SU-DHL-6 (cell line): ENCODE data around the gene UVSSA.

ENCODE experiments used
- EZH2phosphoT487 ChIP-seq: fragments of 200-600 bp; sonication (generic), shearing (Covaris generic); conservative IDR thresholded peaks from 2 replicates; pipeline ENCODE4 v1.6.1; 2018; ENCODE audit warnings: mild to moderate bottlenecking, antibody characterized with exemption, low read length, moderate library complexity, mixed read lengths
- TF ChIP-seq, protein P1 (sequence below): fragments of 200-600 bp; sonication (generic); IDR thresholded peaks from one replicate; pipeline ENCODE4 v1.5.1; 2017; ENCODE audit warnings: antibody characterized with exemption, mild to moderate bottlenecking, low read length, moderate library complexity; ENCODE audit not compliant: insufficient read depth, poor library complexity, severe bottlenecking

DNA sequence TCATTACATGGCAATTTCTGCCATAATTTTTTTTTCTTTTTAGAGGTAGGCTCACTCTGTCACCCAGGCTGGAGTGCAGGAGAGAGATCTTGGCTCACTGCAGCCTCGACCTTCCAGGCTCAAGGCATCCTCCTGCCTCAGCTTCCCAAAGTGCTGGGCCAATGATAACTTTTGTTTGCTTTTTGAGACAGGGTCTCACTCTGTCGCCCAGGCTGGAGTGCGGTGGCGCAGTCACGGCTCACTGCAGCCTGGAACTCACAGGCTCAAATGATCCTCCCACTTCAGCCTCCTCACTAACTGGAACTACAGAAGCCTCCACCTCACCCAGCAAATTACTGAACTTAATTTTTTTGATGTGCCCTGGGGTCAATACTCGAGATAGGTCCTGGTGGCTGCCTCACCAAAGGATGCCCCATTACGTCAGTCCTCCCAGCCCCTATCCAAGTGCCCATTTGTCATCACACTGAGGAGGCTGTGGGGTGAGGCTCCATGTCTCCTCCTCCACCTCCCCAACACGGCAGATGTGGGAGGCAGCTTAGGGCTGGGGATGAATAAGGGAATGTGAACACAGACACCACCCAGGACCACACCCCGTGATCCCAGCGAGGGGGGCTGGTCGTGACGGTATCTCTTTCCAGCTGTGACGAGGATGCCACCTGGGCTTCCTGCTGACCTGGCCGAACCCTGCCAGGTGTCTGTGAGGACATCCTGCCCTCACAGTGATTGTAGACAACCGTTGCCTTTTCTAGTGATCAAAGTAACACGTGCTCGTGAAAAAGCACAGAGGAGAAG lies 71.7 kb downstream of the UVSSA start:
- TF ChIP-seq, protein P1, sequence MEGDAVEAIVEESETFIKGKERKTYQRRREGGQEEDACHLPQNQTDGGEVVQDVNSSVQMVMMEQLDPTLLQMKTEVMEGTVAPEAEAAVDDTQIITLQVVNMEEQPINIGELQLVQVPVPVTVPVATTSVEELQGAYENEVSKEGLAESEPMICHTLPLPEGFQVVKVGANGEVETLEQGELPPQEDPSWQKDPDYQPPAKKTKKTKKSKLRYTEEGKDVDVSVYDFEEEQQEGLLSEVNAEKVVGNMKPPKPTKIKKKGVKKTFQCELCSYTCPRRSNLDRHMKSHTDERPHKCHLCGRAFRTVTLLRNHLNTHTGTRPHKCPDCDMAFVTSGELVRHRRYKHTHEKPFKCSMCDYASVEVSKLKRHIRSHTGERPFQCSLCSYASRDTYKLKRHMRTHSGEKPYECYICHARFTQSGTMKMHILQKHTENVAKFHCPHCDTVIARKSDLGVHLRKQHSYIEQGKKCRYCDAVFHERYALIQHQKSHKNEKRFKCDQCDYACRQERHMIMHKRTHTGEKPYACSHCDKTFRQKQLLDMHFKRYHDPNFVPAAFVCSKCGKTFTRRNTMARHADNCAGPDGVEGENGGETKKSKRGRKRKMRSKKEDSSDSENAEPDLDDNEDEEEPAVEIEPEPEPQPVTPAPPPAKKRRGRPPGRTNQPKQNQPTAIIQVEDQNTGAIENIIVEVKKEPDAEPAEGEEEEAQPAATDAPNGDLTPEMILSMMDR: no peak
- TF ChIP-seq EZH2phosphoT487: no peak
